AG10803 (cell line): ENCODE data around the gene VPS13A.

Experiments used
- DNase-seq: peaks from one replicate; pipeline ENCODE4 v3.0.0; 2010; ENCODE audit warnings: low read depth
- H3K4me3 ChIP-seq: 2 replicates; pipeline ENCODE4 v1.5.1; 2011; ENCODE audit warnings: mild to moderate bottlenecking, low read length, control low read depth
- TF ChIP-seq, protein P1 (sequence below): conservative IDR thresholded peaks from 2 replicates; pipeline ENCODE4 v1.5.1; 2011; ENCODE audit warnings: mild to moderate bottlenecking, low read length, control low read depth, inconsistent platforms

Gene VPS13A

DNA sequence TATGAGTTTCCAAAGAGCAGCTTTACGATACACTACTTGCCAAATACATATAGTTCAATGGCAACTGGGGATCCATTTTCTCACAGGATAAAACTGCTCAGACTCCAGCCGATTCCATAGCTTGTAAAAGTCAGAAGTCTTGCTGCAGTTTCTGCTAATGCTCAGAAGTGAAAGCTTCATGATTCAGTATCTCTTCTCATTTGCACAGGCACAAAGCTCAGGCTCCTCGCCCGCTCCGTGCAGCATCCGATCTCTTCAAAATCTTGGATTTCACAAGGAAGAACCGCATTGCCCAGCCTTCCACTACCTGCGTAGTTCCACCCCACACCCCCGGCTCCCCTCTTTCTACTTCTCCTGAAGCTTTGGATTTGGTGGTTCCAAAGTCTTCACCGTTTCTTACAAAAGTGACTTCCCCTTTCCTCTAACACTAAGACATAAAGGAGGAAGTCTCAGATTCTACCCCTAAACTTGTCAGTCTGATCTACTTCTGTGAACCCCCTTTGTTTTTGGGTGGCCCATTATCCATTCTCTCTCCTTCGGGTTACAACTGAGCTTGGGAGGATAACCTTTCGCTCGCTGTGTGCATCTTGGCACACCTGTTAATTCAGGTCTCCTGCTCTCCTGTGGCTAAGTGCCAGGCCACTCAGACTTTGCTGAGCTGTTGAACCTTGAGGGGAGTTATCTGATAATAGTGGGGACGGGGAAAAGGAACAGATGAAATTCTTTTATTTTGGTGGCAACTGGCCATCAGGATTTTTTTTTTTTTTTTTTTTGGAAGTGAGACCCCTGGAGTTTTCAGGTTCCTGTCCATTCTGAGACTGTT lies 276.7 kb downstream of the VPS13A start:
- no peak overlapping the region for H3K4me3 ChIP-seq
- no peak for DNase-seq
- TF ChIP-seq, protein P1, sequence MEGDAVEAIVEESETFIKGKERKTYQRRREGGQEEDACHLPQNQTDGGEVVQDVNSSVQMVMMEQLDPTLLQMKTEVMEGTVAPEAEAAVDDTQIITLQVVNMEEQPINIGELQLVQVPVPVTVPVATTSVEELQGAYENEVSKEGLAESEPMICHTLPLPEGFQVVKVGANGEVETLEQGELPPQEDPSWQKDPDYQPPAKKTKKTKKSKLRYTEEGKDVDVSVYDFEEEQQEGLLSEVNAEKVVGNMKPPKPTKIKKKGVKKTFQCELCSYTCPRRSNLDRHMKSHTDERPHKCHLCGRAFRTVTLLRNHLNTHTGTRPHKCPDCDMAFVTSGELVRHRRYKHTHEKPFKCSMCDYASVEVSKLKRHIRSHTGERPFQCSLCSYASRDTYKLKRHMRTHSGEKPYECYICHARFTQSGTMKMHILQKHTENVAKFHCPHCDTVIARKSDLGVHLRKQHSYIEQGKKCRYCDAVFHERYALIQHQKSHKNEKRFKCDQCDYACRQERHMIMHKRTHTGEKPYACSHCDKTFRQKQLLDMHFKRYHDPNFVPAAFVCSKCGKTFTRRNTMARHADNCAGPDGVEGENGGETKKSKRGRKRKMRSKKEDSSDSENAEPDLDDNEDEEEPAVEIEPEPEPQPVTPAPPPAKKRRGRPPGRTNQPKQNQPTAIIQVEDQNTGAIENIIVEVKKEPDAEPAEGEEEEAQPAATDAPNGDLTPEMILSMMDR, result no peak

- DNase-seq, result peak; percentile 51
- H3K4me3 ChIP-seq, result no peak overlapping the region
- TF ChIP-seq, protein P1, result no peak
Measured at GRCh38 chr9:77454663-77455062, 277.3 kb downstream of the VPS13A start.

DNA sequence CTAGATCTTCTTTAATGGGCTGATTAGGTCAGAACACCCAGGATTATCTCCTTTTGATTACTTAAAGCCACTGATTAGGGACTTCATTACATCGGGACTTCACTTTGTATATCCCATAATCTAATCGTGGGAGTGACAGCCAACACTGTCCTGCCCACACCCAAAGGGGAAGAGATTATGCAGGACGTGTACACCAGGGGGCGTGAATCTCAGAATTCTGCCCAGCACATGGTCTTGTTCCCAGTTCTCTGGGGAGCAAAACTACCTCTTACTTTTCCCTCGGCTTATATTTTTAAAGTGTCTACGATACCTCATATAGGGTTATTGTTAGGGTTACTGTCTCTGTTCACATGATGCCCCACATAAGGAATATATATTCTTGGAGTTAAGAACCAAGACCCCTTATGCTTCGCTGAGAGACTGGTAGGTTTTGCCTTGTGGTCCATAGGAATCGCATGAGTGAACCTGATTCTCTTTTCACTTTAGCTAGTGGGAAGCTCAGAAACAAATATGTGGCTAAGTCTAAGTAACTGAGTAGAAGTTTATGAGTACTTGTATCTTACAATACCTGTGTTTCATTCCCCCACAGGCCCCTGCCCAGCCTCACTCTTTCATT lies 278.1 kb downstream of the VPS13A start:
- no peak for DNase-seq
- no peak overlapping the region for H3K4me3 ChIP-seq
- TF ChIP-seq, protein P1, result peak; percentile 53

DNA sequence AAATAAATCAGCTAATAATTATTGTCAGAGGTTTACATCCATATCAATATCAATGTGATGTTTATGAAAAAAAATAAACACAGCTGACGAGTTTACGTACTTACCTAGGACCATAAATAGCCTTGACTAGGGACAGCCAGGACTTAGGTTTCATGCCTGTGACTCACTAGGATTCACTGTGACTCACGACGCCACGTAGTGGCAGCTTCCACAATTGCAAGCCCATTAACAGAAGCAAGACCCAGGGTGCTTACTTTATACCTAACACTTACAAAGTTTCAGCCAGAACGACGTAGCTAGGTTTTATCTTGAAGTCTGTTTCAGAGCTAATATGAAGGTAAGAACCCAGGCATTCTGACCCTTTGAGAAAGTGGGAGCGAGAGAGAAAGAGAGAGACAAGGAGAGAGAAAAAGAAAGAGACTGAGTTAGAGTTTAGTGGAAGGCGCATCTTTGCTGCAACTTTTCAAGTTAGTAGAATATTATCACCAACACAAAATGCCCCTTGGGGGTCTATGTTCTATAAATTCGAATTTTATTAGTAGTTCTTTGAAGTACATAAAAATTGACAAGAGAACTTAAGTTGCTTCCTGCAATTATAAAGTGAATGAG lies 279.6 kb downstream of the VPS13A start:
- no peak overlapping the region for H3K4me3 ChIP-seq
- TF ChIP-seq, protein P1, result peak; percentile 94

DNA sequence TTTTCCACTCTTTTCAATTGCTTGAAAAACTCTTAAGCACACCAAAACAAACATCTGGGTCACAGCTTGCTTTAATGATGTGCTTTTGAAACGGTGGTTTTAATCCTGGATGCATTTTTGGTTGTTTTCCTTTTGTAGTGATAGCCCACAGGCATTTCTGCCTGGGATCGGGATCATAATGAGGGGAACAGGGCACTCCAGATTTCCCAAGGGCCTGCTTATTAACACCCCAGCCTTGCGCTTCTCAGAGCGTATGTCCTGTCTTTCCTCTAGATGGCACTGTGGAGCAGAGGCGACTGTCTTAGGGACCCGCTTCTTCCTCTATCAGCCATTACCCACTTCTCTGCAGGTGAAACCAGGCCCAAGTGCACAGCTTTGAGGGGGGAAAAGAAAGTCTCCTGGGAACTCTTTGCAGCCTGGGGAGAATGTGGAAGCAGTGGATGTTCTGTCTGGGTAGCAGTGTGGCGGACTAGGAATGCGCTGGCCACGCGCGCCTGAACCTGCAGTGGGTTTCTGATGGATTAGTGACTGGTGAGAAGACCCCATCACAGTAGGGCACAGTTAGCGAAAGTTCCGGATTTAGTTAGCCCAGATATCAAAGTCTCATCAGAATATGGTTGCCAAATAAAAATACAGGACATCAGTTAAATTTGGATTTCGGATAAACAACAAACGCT lies 280.7 kb downstream of the VPS13A start:
- TF ChIP-seq, protein P1, result peak; percentile 94
- no peak overlapping the region for H3K4me3 ChIP-seq
- peak; percentile 92 for DNase-seq

More for the DNA sequence above, 279.6 kb downstream of the VPS13A start:
- peak; percentile 86 for DNase-seq

DNA sequence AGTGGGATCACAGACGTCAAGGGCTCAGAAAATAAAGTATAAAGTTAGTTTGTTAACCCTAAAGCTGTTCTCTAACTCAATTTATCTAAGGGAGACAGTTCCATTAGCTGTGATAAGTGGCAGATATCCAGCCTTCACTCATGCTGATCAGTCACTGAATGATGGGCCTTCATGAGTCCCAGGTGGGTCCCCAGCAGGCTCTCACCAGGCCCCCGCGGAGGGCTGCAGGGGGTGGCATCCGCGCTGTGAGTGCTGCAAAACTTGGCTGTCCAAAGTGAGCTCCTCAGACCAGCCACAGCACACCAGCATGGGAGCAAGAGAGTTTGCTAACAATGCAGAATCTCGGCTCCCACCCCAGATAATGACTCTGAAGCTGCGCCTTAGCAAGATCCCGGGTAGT lies 283.6 kb downstream of the VPS13A start:
- no peak overlapping the region for H3K4me3 ChIP-seq
- TF ChIP-seq, protein P1, result no peak

More for the DNA sequence above, 283.6 kb downstream of the VPS13A start:
- DNase-seq, result no peak
